ENCODE results near the gene ST7. TPM values are rescaled to one million over a fixed set of nuclear protein-coding genes. Genes with fewer than 3 reads are reported as not detected.

ST7 gene
- total and polyA plus RNA-seq, 4 donors: 22.4 to 57.2 (median 41.6) TPM

- Histone ChIP-seq H3K9me3 (ENCODE audit: control insufficient read depth in 4 of 4, insufficient read depth in 3 of 4, low read length in 3 of 4) (no peaks in the 10 kb centered on the region), H3K27ac (ENCODE audit: low read depth in 1 of 2, low read length in 1 of 2) (no peak overlapping the region), H3K9ac (ENCODE audit: insufficient read depth in 1 of 2, low read length in 2 of 2) (no peak overlapping the region), H3K4me1 (ENCODE audit: control insufficient read depth in 5 of 5, insufficient read depth in 5 of 5, low read length in 5 of 5) (peaks cover 0 to 27% (median 10%) of the 10 kb centered on the region in 5 donors), H3K36me3 (ENCODE audit: control insufficient read depth in 4 of 4, insufficient read depth in 4 of 4, low read length in 4 of 4) (no peaks in the 10 kb centered on the region), H3K4me3 (no peak overlapping the region), H3K27me3 (ENCODE audit: control insufficient read depth in 3 of 3, insufficient read depth in 3 of 3, low read length in 2 of 3) (no peaks in the 10 kb centered on the region)
- DNase-seq (no peak), ATAC-seq (ENCODE audit: insufficient read depth, low FRiP score) (no peak)
- 96 to 100% methylated on average over 2 of the region's 2 CpGs for WGBS, 2 donors
- no peak for TF ChIP-seq CTCF (IDR thresholded peaks at IDR 0.05; ENCODE audit: control extremely low read depth, extremely low read depth)
Observed at GRCh38 chr7:117163101-117163500, 209.8 kb downstream of the ST7 start.

DNA sequence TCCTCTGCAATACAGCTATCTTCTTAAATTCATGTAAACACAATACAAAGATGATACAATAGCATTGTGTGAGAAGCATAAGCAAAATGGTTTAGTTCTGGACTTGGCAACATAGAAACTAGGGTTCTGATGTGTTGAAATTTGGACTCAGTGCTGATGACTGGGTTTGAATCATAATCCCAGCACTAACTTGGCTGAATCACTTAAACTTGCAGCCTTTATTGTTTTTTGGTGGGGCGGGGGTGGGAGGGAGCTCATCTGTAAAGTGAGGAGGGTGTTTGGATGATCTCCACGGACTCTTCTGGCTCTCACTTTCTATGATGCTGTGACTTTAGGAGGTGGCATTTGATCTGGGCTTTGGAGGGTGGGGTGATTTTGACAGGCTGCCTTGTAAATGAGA is 211.3 kb downstream of the ST7 start:
- DNase-seq (peak in 1 of 3 donors; percentile 52), ATAC-seq (ENCODE audit: insufficient read depth, low FRiP score) (no peak)
- H3K4me3 ChIP-seq: no peak overlapping the region
- H3K9ac ChIP-seq (ENCODE audit: insufficient read depth in 1 of 2, low read length in 2 of 2): no peak overlapping the region
- no peaks in the 10 kb centered on the region for H3K9me3 ChIP-seq (ENCODE audit: control insufficient read depth in 4 of 4, insufficient read depth in 3 of 4, low read length in 3 of 4)
- no peaks in the 10 kb centered on the region for H3K36me3 ChIP-seq (ENCODE audit: control insufficient read depth in 4 of 4, insufficient read depth in 4 of 4, low read length in 4 of 4)
- no peak overlapping the region for H3K27ac ChIP-seq (ENCODE audit: low read depth in 1 of 2, low read length in 1 of 2)
- H3K27me3 ChIP-seq (ENCODE audit: control insufficient read depth in 3 of 3, insufficient read depth in 3 of 3, low read length in 2 of 3): no peaks in the 10 kb centered on the region
- no peak for TF ChIP-seq CTCF (IDR thresholded peaks at IDR 0.05; ENCODE audit: control extremely low read depth, extremely low read depth)
- H3K4me1 ChIP-seq (ENCODE audit: control insufficient read depth in 5 of 5, insufficient read depth in 5 of 5, low read length in 5 of 5): peaks cover 0 to 18% (median 5%) of the 10 kb centered on the region in 5 donors
- 84 to 87% methylated on average over 2 of the region's 2 CpGs for WGBS, 2 donors

GRCh38 chr7:117165656-117166055 is 212.4 kb downstream of the ST7 start:
- H3K9me3 ChIP-seq (ENCODE audit: control insufficient read depth in 4 of 4, insufficient read depth in 3 of 4, low read length in 3 of 4): no peaks in the 10 kb centered on the region
- no peaks in the 10 kb centered on the region for H3K27me3 ChIP-seq (ENCODE audit: control insufficient read depth in 3 of 3, insufficient read depth in 3 of 3, low read length in 2 of 3)
- no peak overlapping the region for H3K9ac ChIP-seq (ENCODE audit: insufficient read depth in 1 of 2, low read length in 2 of 2)
- no peak for TF ChIP-seq CTCF (IDR thresholded peaks at IDR 0.05; ENCODE audit: control extremely low read depth, extremely low read depth)
- H3K4me3 ChIP-seq: no peak overlapping the region
- H3K36me3 ChIP-seq (ENCODE audit: control insufficient read depth in 4 of 4, insufficient read depth in 4 of 4, low read length in 4 of 4): no peaks in the 10 kb centered on the region
- H3K4me1 ChIP-seq (ENCODE audit: control insufficient read depth in 5 of 5, insufficient read depth in 5 of 5, low read length in 5 of 5): peaks cover 0 to 15% (median 5%) of the 10 kb centered on the region in 5 donors
- ATAC-seq (ENCODE audit: insufficient read depth, low FRiP score) (peak; percentile 64), DNase-seq (no peak)
- WGBS, 2 donors: 62 to 82% methylated on average over 4 of the region's 4 CpGs
- H3K27ac ChIP-seq (ENCODE audit: low read depth in 1 of 2, low read length in 1 of 2): no peak overlapping the region

DNA sequence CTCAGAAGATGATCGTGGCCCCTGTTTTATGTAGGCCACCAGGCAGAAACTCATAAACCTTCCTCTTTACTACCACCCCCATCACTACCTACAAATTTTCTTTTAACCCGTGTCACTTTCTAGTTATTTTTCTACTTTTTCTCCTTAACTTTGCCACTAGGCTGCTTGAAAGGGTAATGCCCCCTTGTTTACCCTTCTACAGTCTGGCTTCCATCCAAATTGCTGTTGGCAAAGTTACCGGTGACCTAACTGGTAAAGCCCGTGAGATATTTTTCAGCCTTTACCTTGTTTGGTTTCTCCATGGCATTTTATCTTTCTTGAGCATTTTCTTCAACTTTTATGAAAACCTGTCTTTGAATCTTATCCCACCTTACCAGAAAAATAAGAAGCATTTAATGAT is 216.6 kb downstream of the ST7 start:
- peak; percentile 32 to 64 (median 37) for DNase-seq
- Histone ChIP-seq H3K27ac (ENCODE audit: low read depth in 1 of 2, low read length in 1 of 2) (no peak overlapping the region), H3K4me1 (ENCODE audit: control insufficient read depth in 5 of 5, insufficient read depth in 5 of 5, low read length in 5 of 5) (peaks cover 0 to 32% (median 12%) of the 10 kb centered on the region in 5 donors), H3K27me3 (ENCODE audit: control insufficient read depth in 3 of 3, insufficient read depth in 3 of 3, low read length in 2 of 3) (no peaks in the 10 kb centered on the region), H3K36me3 (ENCODE audit: control insufficient read depth in 4 of 4, insufficient read depth in 4 of 4, low read length in 4 of 4) (peaks cover 4 to 17% (median 6%) of the 10 kb centered on the region in 4 donors), H3K9ac (ENCODE audit: insufficient read depth in 1 of 2, low read length in 2 of 2) (no peak overlapping the region), H3K9me3 (ENCODE audit: control insufficient read depth in 4 of 4, insufficient read depth in 3 of 4, low read length in 3 of 4) (no peaks in the 10 kb centered on the region), H3K4me3 (no peak overlapping the region)
- TF ChIP-seq CTCF (IDR thresholded peaks at IDR 0.05; ENCODE audit: control extremely low read depth, extremely low read depth): no peak
- 73 to 87% methylated on average over 4 of the region's 4 CpGs for WGBS, 2 donors
- no peak for ATAC-seq (ENCODE audit: insufficient read depth, low FRiP score)
